ENCODE results near the gene INPP4B.

INPP4B gene

GRCh38 chr4:142044271-142044670 is 801.8 kb downstream of the INPP4B start:
- DNase-seq = no peak

GRCh38 chr4:142043509-142043908 is 802.6 kb downstream of the INPP4B start:
- no peak for DNase-seq

- no peak for DNase-seq
Measured at GRCh38 chr4:142041788-142042187, 804.3 kb downstream of the INPP4B start.

GRCh38 chr4:142040043-142040442 is 806.1 kb downstream of the INPP4B start:
- peak in 1 of 2 experiments; percentile 1 for DNase-seq

GRCh38 chr4:142036795-142037583 is 809.1 kb downstream of the INPP4B start:
- DNase-seq = no peak

- DNase-seq = no peak
Measured at GRCh38 chr4:142035566-142035965, 810.5 kb downstream of the INPP4B start.

GRCh38 chr4:142034101-142034500 is 812.0 kb downstream of the INPP4B start:
- no peak for DNase-seq

GRCh38 chr4:142030010-142030409 is 816.1 kb downstream of the INPP4B start:
- DNase-seq = no peak

GRCh38 chr4:142021761-142022160 is 824.3 kb downstream of the INPP4B start:
- no peak for DNase-seq

- DNase-seq = no peak
Measured at GRCh38 chr4:142021181-142021580, 824.9 kb downstream of the INPP4B start.

GRCh38 chr4:142016031-142016430 is 830.1 kb downstream of the INPP4B start:
- no peak for DNase-seq

- no peak for DNase-seq
Measured at GRCh38 chr4:142009751-142010150, 836.4 kb downstream of the INPP4B start.

- no peak for DNase-seq
Measured at GRCh38 chr4:142005519-142005918, 840.6 kb downstream of the INPP4B start.

GRCh38 chr4:141999446-142000143 is 846.5 kb downstream of the INPP4B start:
- DNase-seq = no peak

- DNase-seq = no peak
Measured at GRCh38 chr4:141995056-141995455, 851.0 kb downstream of the INPP4B start.

- no peak for DNase-seq
Measured at GRCh38 chr4:141977433-141977832, 868.7 kb downstream of the INPP4B start.

Data from NCI-H446 (cell line).